ENCODE data around the gene PRKCE. TPM values are rescaled to one million over a fixed set of nuclear protein-coding genes. Genes with fewer than 3 reads are reported as not detected.

Gene PRKCE
- total RNA-seq, 1 experiment from 2014 or later, result 14.8 TPM

GRCh38 chr2:45918463-45919159 lies 267.1 kb downstream of the PRKCE start:
- Histone ChIP-seq H3K9ac (ENCODE audit: low read length) (no peak overlapping the region), H3K4me3 (replicated peaks in 1 of 2; ENCODE audit: low read depth in 1 of 2, low read length in 2 of 2) (no peak overlapping the region), H3K36me3 (ENCODE audit: control insufficient read depth in 1 of 2, insufficient read depth in 2 of 2, low read length in 2 of 2) (no peaks in the 10 kb centered on the region), H3K9me2 (ENCODE audit: insufficient read depth) (no peaks in the 10 kb centered on the region), H3K79me2 (ENCODE audit: insufficient read depth, low read length) (no peaks in the 10 kb centered on the region), H3K4me2 (ENCODE audit: low read length) (no peak overlapping the region), H3K27me3 (ENCODE audit: insufficient read depth, low read length) (no peaks in the 10 kb centered on the region), H3K27ac (ENCODE audit: low read depth, low read length) (no peak overlapping the region), H3K9me3 (ENCODE audit: control insufficient read depth in 1 of 2, insufficient read depth in 1 of 2, low read depth in 1 of 2, low read length in 2 of 2) (no peaks in the 10 kb centered on the region), H4K20me1 (ENCODE audit: insufficient read depth) (no peaks in the 10 kb centered on the region), H2AFZ (ENCODE audit: low read depth, low read length, poor library complexity, severe bottlenecking) (no peak overlapping the region), H3K4me1 (ENCODE audit: control insufficient read depth in 1 of 2, insufficient read depth in 2 of 2, low read length in 2 of 2) (peaks cover 15 to 18% of the 10 kb centered on the region in 2 experiments)
- ChIA-PET POLR2A (no interaction called here), RAD21 (ENCODE audit: low non-redundant PET in 1 of 2, low total read pairs in 2 of 2, uncharacterized antibody in 2 of 2, unreplicated experiment in 2 of 2) (no interaction called here), CTCF (no interaction called here)
- no TSS peak for BruUV-seq (replicated peaks)
- ATAC-seq (no peak), DNase-seq (ENCODE audit: low read depth, low spot score) (no peak)
- intact Hi-C loops (cut with micrococcal nuclease), result no loop called here
- no peak for TF ChIP-seq FOSL1 (IDR thresholded peaks at IDR 0.05; ENCODE audit: low read depth)
- no peak for TF ChIP-seq EZH2phosphoT487 (IDR thresholded peaks at IDR 0.05; ENCODE audit: borderline replicate concordance)
- TF ChIP-seq EGR1 (IDR thresholded peaks at IDR 0.05; ENCODE audit: low read depth), result no peak
- TF ChIP-seq ZNF274 (IDR thresholded peaks at IDR 0.05; ENCODE audit: low read depth, low read length), result no peak
- no peak for TF ChIP-seq POLR2AphosphoS5 (IDR thresholded peaks at IDR 0.05; ENCODE audit: low read depth, low read length)
- no peak for TF ChIP-seq SRF (IDR thresholded peaks at IDR 0.05; ENCODE audit: low read depth)
- no peak for TF ChIP-seq RAD21 (IDR thresholded peaks at IDR 0.05; ENCODE audit: low read depth)
- TF ChIP-seq JUND (IDR thresholded peaks at IDR 0.05), result no peak
- no peak for TF ChIP-seq YY1 (IDR thresholded peaks at IDR 0.05; ENCODE audit: extremely low read depth, insufficient replicate concordance, low read depth, low read length)
- TF ChIP-seq MAX (IDR thresholded peaks at IDR 0.05), result no peak
- no peak for TF ChIP-seq EZH2 (IDR thresholded peaks at IDR 0.05)
- TF ChIP-seq ATF3 (IDR thresholded peaks at IDR 0.05), result no peak
- no peak for TF ChIP-seq ELF1 (IDR thresholded peaks at IDR 0.05; ENCODE audit: borderline replicate concordance, low read depth)
